B cell (primary cell): ENCODE results near the gene NINL. TPM values are rescaled to one million over a fixed set of nuclear protein-coding genes. Genes with fewer than 3 reads are reported as not detected.

Experiments used
- ATAC-seq: fragments of 200-7000 bp; cut with Tn5 transposase; one replicate; pipeline ENCODE4 v1.10.0; 2021; ENCODE audit warnings: low read depth, mild to moderate bottlenecking, moderate number of reproducible peaks, moderate library complexity
- CTCF ChIA-PET: fragments of 350-600 bp; sonication (Branson Sonifier 250); formaldehyde crosslinking; loops from one replicate; lab custom pipeline; 2021; ENCODE audit warnings: antibody characterized with exemption, inconsistent platforms; lab: Charles Lee
- POLR2A ChIA-PET: fragments of 350-600 bp; sonication (Branson Sonifier 250); formaldehyde crosslinking; loops from one replicate; lab custom pipeline; 2021; ENCODE audit warnings: antibody characterized with exemption; lab: Charles Lee
- DNase-seq: peaks from one replicate; pipeline ENCODE4 v3.0.0; 2013
- H2AFZ ChIP-seq: 2 replicates; pipeline ENCODE4 v1.6.1; 2012; ENCODE audit warnings: mild to moderate bottlenecking, low read depth, low read length; ENCODE audit not compliant: insufficient read depth, poor library complexity, severe bottlenecking
- H3K27ac ChIP-seq, 2 donors: 1 replicate in 1 of 2; 2 replicates in 1 of 2; pipeline ENCODE4 v1.5.1; 2012 to 2013; ENCODE audit warnings: low read length in 2 of 2, mild to moderate bottlenecking in 2 of 2, moderate library complexity in 1 of 2
- H3K27me3 ChIP-seq, 4 experiments: fragments of 200-600 bp in 1 of 4; sonication (generic) in 1 of 4; replicated peaks in 1 of 4; 1 replicate in 2 of 4; 2 replicates in 2 of 4; pipeline versions ENCODE4 v1.6.1 to v1.7.0; 2013 to 2016; ENCODE audit warnings: low read length in 3 of 4, mild to moderate bottlenecking in 2 of 4, mixed read lengths in 1 of 4, moderate library complexity in 1 of 4; ENCODE audit not compliant: insufficient read depth in 4 of 4, control insufficient read depth in 3 of 4; ENCODE audit errors: control extremely low read depth in 1 of 4
- H3K36me3 ChIP-seq, 2 experiments: replicated peaks in 1 of 2; 1 replicate in 1 of 2; 2 replicates in 1 of 2; pipeline versions ENCODE4 v1.6.1 to v1.7.1; 2013; ENCODE audit warnings: low read length in 1 of 2; ENCODE audit not compliant: insufficient read depth in 2 of 2, control insufficient read depth in 1 of 2; ENCODE audit errors: control extremely low read depth in 1 of 2, extremely low read depth in 1 of 2
- H3K4me1 ChIP-seq, 2 donors: fragments of 200-600 bp in 1 of 2; sonication (generic) in 1 of 2; 1 replicate in 1 of 2; 2 replicates in 1 of 2; pipeline versions ENCODE4 v1.5.1 to v1.6.1; 2013 to 2017; ENCODE audit warnings: low read length in 2 of 2; ENCODE audit not compliant: control insufficient read depth in 2 of 2, insufficient read depth in 2 of 2
- H3K4me2 ChIP-seq: replicated peaks from 2 replicates; pipeline ENCODE3; 2012; ENCODE audit warnings: mild to moderate bottlenecking, low read depth, low read length; ENCODE audit not compliant: poor library complexity, severe bottlenecking
- H3K4me3 ChIP-seq, 5 experiments: fragments of 200-600 bp in 1 of 5; sonication (generic) in 1 of 5; 1 replicate in 3 of 5; 2 replicates in 2 of 5; pipeline versions ENCODE4 v1.5.1 to v1.7.0; 2011 to 2016; ENCODE audit warnings: low read length in 4 of 5, mild to moderate bottlenecking in 4 of 5, low read depth in 2 of 5, control low read depth in 1 of 5, moderate library complexity in 1 of 5; ENCODE audit not compliant: insufficient read depth in 1 of 5; ENCODE audit errors: control extremely low read depth in 1 of 5, extremely low read depth in 1 of 5
- H3K79me2 ChIP-seq: fragments of 200-600 bp; sonication (generic); one replicate; pipeline ENCODE4 v1.6.0; 2016; ENCODE audit warnings: low read length; ENCODE audit not compliant: control insufficient read depth, insufficient read depth
- H3K9ac ChIP-seq: fragments of 200-600 bp; sonication (generic); 2 replicates; pipeline ENCODE4 v1.6.1; 2017; ENCODE audit warnings: mild to moderate bottlenecking, low read length, moderate library complexity
- H3K9me3 ChIP-seq, 3 donors: one replicate each; pipeline versions ENCODE4 v1.6.1 to v1.7.1; 2013; ENCODE audit warnings: low read length in 2 of 3; ENCODE audit not compliant: control insufficient read depth in 2 of 3, insufficient read depth in 1 of 3; ENCODE audit errors: control extremely low read depth in 1 of 3
- H4K20me1 ChIP-seq: 2 replicates; pipeline ENCODE4 v1.6.0; 2012; ENCODE audit warnings: mild to moderate bottlenecking, low read length; ENCODE audit not compliant: insufficient read depth, control insufficient read depth, poor library complexity, severe bottlenecking
- H3K27ac Mint-ChIP-seq: one replicate; pipeline ENCODE4 v1.8.0; 2021; ENCODE audit warnings: mixed read lengths
- H3K27me3 Mint-ChIP-seq: one replicate; pipeline ENCODE4 v1.8.0; 2021; ENCODE audit warnings: mixed read lengths
- H3K4me1 Mint-ChIP-seq: one replicate; pipeline ENCODE4 v1.8.0; 2021; ENCODE audit warnings: mixed read lengths
- H3K4me3 Mint-ChIP-seq: one replicate; pipeline ENCODE4 v1.8.0; 2021; ENCODE audit warnings: mixed read lengths
- H3K9me3 Mint-ChIP-seq: one replicate; pipeline ENCODE4 v1.8.0; 2022; ENCODE audit warnings: mixed read lengths; ENCODE audit not compliant: insufficient read depth
- CTCF ChIP-seq: fragments of 200-600 bp; IDR thresholded peaks from one replicate; pipeline ENCODE4 v1.8.0; 2022; ENCODE audit warnings: antibody characterized with exemption, mild to moderate bottlenecking
- EZH2 ChIP-seq: IDR thresholded peaks from 2 replicates; pipeline ENCODE4 v1.6.1; 2012; ENCODE audit warnings: borderline replicate concordance, low read depth, mild to moderate bottlenecking, moderate library complexity, low read length; ENCODE audit not compliant: insufficient read depth, poor library complexity, severe bottlenecking
- WGBS: methylation state at CpG from one replicate; pipeline ENCODE4 v1.1.5; 2013; ENCODE audit warnings: missing lambda C conversion rate; ENCODE audit not compliant: insufficient coverage; 5-methylcytosine and 5-hydroxymethylcytosine counted together
- intact Hi-C: fragments of 100-400 bp; cut with micrococcal nuclease; formaldehyde crosslinking; loops from one replicate; pipeline ENCODE4 v1.10.0; 2022
- polyA plus RNA-seq: library from polyadenylated mRNA; depleted of rRNA; stranded (reverse); fragments of >200 nt; gene quantifications from 2 replicates; pipeline ENCODE4 v1.2.3, GENCODE V29; 2012
- total RNA-seq, 2 donors: library from RNA; stranded (reverse); fragments of 120-200 nt in 1 of 2; gene quantifications; 1 replicate in 1 of 2; 2 replicates in 1 of 2; pipeline versions ENCODE4 v1.2.3 to v1.2.4, GENCODE V29; 2013 to 2022

The NINL gene
- total and polyA plus RNA-seq, 2 donors (not counting 1 experiment from before 2014, with no cell fraction given) = 1.8 to 5.5 TPM

- ChIA-PET POLR2A (no interaction called here), CTCF (interaction anchor here (1.0 kb wide), 1 partner anchor 46 kb away, joined by 3 read pairs; no protein-coding TSS in a partner anchor)
- Histone ChIP-seq H2AFZ (no peak overlapping the region), H3K9ac (no peak overlapping the region), H3K9me3 (no peaks in the 10 kb centered on the region), H4K20me1 (no peaks in the 10 kb centered on the region), H3K4me2 (no peak overlapping the region), H3K79me2 (no peaks in the 10 kb centered on the region), H3K27me3 (no peaks in the 10 kb centered on the region), H3K4me1 (no peaks in the 10 kb centered on the region), H3K4me3 (no peak overlapping the region), H3K27ac (no peak overlapping the region), H3K36me3 (no peaks in the 10 kb centered on the region)
- 90% methylated on average over 5 of the region's 10 CpGs for WGBS
- no peak for TF ChIP-seq EZH2
- intact Hi-C loops = no loop called here
- Mint-ChIP-seq H3K4me1 (no peaks in the 10 kb centered on the region), H3K4me3 (no peak overlapping the region), H3K27ac (no peak overlapping the region), H3K9me3 (no peaks in the 10 kb centered on the region), H3K27me3 (no peaks in the 10 kb centered on the region)
- DNase-seq = no peak
- ATAC-seq = no peak
Observed at GRCh38 chr20:25493137-25493536, 92.2 kb downstream of the NINL start.

- TF ChIP-seq EZH2 (no peak), CTCF (no peak)
- DNase-seq = no peak
- H3K27ac Mint-ChIP-seq = no peak overlapping the region
- no peaks in the 10 kb centered on the region for H3K9me3 Mint-ChIP-seq
- H3K4me3 ChIP-seq = no peak overlapping the region
- H3K9ac ChIP-seq = no peak overlapping the region
- H2AFZ ChIP-seq = no peak overlapping the region
- ChIA-PET POLR2A (no interaction called here), CTCF (no interaction called here)
- no peak overlapping the region for H3K4me2 ChIP-seq
- no peak for ATAC-seq
- no peaks in the 10 kb centered on the region for H3K36me3 ChIP-seq
- 93% methylated on average over 6 of the region's 12 CpGs for WGBS
- H4K20me1 ChIP-seq = no peaks in the 10 kb centered on the region
- H3K79me2 ChIP-seq = no peaks in the 10 kb centered on the region
- intact Hi-C loops = no loop called here
- no peaks in the 10 kb centered on the region for H3K27me3 Mint-ChIP-seq
- no peaks in the 10 kb centered on the region for H3K9me3 ChIP-seq
- H3K27me3 ChIP-seq = no peaks in the 10 kb centered on the region
- peaks cover 0 to under 1% of the 10 kb centered on the region in 2 donors for H3K4me1 ChIP-seq
- H3K27ac ChIP-seq = no peak overlapping the region
- peaks cover under 1% of the 10 kb centered on the region for H3K4me1 Mint-ChIP-seq
- H3K4me3 Mint-ChIP-seq = no peak overlapping the region
Observed at GRCh38 chr20:25491446-25492038, 93.8 kb downstream of the NINL start.
